ENCODE results near the gene TMEM183A.

Gene TMEM183A

DNA sequence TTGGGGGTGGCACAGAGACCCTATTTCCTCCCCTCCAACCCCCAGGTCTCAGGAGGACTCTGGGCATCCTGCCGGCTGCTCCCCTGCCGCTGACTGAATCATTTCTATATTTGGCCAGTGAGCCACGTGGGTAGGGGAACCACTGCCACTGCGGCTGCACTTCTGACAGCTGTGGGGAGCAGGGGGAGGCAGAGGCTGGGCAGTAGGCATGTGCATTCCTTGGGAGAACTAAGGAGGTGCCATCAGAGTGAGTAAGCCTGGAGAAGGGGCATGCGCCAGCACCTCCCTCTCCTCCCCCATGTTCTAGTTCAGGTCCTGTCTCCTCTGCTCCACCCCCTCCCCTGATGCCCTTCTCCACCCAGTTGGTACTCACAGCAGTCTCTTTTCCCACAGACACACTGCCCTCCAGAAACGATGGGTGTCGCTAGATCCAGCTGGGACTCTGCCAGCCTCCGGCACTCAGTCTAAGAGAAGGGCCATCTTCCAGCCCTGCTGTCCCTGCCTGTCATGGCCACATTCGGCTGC is 31.1 kb downstream of the TMEM183A start:
- Histone ChIP-seq H3K9ac (ENCODE audit: insufficient read length) (no peak overlapping the region), H3K36me3 (ENCODE audit: insufficient read depth, low read length) (no peaks in the 10 kb centered on the region), H3K4me3 (no peak overlapping the region), H3K27ac (no peak overlapping the region), H3K9me3 (ENCODE audit: low read depth, low read length) (no peaks in the 10 kb centered on the region)
- DNase-seq (ENCODE audit: low read depth, low spot score) = no peak
- no peak for TF ChIP-seq FOXP2 (optimal IDR thresholded peaks at IDR 0.05; ENCODE audit: control extremely low read depth, extremely low read length, insufficient read depth)
- TF ChIP-seq POLR2AphosphoS5 (IDR thresholded peaks at IDR 0.05; ENCODE audit: borderline replicate concordance, low read depth, low read length) = no peak
- no peak for TF ChIP-seq EZH2 (IDR thresholded peaks at IDR 0.05)

DNA sequence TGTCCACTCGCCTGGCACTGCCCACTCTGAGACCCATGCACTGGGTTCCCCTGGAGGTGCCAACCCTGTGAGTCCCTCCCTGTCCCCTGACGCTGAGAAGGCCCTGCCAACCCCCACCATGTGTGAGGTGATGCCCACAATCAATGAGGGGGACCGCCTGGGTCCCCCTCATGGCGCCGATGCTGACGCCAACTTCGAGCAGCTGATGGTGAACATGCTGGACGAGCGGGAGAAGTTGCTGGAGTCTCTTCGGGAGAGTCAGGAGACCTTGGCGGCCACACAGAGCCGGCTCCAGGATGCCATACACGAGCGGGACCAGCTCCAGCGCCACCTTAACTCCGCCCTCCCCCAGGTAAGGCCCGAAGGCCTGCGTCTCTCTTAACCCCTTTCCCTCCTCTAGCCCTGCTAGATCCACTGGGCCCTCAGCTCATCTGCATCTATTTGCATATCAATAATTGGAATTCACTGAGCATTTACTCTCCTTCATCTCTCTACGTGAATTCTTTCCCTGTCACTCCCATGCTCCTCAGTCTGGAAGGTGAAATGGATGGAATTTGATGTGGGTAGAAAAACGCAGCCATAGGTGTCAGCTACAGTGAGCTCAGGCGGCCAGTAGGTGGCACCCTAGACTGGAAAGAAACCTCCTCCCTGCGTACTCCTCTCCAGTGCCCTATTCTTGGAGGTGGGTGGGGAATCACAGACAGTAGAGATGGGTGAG is 31.9 kb downstream of the TMEM183A start:
- no peaks in the 10 kb centered on the region for H3K36me3 ChIP-seq (ENCODE audit: insufficient read depth, low read length)
- H3K4me3 ChIP-seq = no peak overlapping the region
- no peaks in the 10 kb centered on the region for H3K9me3 ChIP-seq (ENCODE audit: low read depth, low read length)
- TF ChIP-seq EZH2 (IDR thresholded peaks at IDR 0.05) (no peak), POLR2AphosphoS5 (IDR thresholded peaks at IDR 0.05; ENCODE audit: borderline replicate concordance, low read depth, low read length) (no peak), FOXP2 (optimal IDR thresholded peaks at IDR 0.05; ENCODE audit: control extremely low read depth, extremely low read length, insufficient read depth) (no peak)
- H3K27ac ChIP-seq = no peak overlapping the region
- no peak overlapping the region for H3K9ac ChIP-seq (ENCODE audit: insufficient read length)
- DNase-seq (ENCODE audit: low read depth, low spot score) = no peak

DNA sequence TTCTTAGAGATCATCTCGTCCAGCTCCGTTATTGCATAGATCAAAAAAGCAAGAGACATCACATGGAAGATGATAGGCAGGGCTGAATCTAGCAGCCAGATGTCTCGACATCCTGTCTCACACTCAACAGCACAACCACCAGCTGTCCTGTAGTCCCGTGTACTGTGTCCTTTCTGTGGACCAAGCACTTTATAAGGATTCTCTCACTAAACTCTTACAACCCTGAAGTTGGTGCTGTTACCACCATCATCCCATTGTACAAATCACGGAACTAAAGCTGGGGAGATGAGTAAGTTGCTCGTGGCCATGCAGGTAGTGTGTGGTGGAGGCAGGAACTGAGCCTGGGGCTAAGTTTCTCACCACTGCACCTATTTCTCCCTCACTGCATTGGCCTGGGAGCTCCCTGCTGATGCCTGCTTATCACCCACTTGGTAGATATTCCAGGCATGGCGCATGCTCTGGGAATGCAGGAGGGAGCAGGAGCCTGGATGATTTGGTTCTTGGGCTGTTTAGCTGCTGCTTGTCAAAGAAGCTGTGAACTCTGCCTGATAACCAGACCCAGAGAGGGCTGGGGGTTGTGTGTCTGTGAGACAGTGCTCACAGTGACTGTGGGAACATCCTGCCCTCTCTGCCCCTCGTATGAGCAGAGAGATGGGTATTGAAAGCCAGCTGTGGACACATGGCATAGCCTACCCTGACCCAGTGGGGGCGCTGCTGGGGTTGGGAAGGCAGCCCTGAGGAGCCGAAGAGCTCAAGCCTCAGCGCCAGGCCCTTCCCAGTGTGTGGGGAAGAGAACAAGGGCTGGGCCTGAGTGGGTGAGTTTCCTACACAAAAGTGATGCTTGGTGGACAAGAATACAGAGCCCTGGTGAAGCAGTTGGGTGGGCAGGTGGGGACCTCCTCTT is 32.7 kb downstream of the TMEM183A start:
- TF ChIP-seq FOXP2 (optimal IDR thresholded peaks at IDR 0.05; ENCODE audit: control extremely low read depth, extremely low read length, insufficient read depth) (no peak), POLR2AphosphoS5 (IDR thresholded peaks at IDR 0.05; ENCODE audit: borderline replicate concordance, low read depth, low read length) (no peak), EZH2 (IDR thresholded peaks at IDR 0.05) (no peak)
- no peaks in the 10 kb centered on the region for H3K9me3 ChIP-seq (ENCODE audit: low read depth, low read length)
- no peak for DNase-seq (ENCODE audit: low read depth, low spot score)
- H3K4me3 ChIP-seq = no peak overlapping the region
- no peak overlapping the region for H3K9ac ChIP-seq (ENCODE audit: insufficient read length)
- no peak overlapping the region for H3K27ac ChIP-seq
- no peaks in the 10 kb centered on the region for H3K36me3 ChIP-seq (ENCODE audit: insufficient read depth, low read length)

DNA sequence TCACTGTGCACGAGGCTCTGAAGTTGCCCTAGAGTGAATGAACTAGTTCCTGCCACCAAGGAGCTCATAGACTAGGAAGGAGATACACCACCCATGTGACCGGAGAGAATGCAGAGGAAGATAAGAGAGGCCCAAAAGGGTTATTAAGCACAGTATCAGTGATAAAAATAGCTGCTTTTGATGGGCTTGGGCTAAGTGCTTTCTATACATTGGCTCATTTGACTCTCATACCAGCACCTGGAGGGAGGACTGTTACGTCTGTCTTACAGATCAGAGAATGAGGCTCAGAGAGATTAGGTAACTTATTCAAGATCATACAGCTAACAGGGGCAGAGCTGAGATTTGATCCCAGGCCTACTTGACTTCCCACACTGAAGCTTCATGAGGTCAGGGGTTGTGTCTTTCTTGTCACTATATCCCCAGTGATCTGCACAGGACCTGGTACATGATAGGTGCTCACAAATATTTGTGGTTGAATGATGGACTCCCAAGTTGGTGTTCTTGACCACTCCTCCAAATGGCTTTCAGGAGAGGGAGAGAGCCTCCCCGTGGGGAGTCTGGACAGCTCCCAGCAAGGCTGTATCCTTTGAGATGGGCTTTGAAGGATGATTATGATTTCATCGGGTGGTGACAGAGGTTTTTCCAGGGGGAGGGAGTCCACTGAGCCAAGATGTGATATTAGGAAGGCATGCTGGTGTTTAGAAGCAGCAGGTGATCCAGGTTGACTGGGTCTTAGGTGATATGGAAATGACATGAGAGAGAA is 33.5 kb downstream of the TMEM183A start:
- no peak for TF ChIP-seq EZH2 (IDR thresholded peaks at IDR 0.05)
- no peak for TF ChIP-seq FOXP2 (optimal IDR thresholded peaks at IDR 0.05; ENCODE audit: control extremely low read depth, extremely low read length, insufficient read depth)
- TF ChIP-seq POLR2AphosphoS5 (IDR thresholded peaks at IDR 0.05; ENCODE audit: borderline replicate concordance, low read depth, low read length) = no peak
- Histone ChIP-seq H3K36me3 (ENCODE audit: insufficient read depth, low read length) (no peaks in the 10 kb centered on the region), H3K9me3 (ENCODE audit: low read depth, low read length) (no peaks in the 10 kb centered on the region), H3K27ac (no peak overlapping the region), H3K9ac (ENCODE audit: insufficient read length) (no peak overlapping the region), H3K4me3 (no peak overlapping the region)
- no peak for DNase-seq (ENCODE audit: low read depth, low spot score)

DNA sequence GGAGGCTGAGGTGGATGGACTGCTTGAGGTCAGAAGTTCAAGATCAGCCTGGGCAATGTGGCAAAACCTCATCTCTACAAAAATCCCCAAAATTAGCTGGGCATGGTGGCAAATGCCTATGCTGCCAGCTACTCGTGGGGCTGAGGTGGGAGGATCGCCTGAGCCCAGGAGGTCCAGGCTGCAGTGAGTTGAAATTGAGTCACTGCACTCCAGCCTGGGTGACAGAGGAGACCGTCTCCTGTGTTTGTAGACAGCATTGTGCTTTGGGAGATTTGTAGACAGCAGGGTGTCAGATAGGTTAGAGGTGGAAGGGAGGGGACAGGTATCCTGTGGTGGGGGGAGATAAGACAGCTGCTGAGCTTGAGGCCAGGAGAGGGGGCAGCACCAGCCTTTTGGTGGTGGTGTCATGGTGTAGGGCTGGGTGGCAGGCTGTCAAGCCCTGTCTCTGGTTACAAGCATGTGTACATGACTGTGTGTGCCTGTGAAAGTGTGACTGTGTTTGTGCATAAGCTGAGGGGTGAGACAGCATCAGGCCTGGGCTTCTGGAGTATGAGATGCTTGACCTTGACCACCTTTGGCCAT is 34.3 kb downstream of the TMEM183A start:
- Histone ChIP-seq H3K27ac (no peak overlapping the region), H3K9me3 (ENCODE audit: low read depth, low read length) (no peaks in the 10 kb centered on the region), H3K9ac (ENCODE audit: insufficient read length) (no peak overlapping the region), H3K4me3 (no peak overlapping the region), H3K36me3 (ENCODE audit: insufficient read depth, low read length) (no peaks in the 10 kb centered on the region)
- no peak for TF ChIP-seq FOXP2 (optimal IDR thresholded peaks at IDR 0.05; ENCODE audit: control extremely low read depth, extremely low read length, insufficient read depth)
- no peak for DNase-seq (ENCODE audit: low read depth, low spot score)

DNA sequence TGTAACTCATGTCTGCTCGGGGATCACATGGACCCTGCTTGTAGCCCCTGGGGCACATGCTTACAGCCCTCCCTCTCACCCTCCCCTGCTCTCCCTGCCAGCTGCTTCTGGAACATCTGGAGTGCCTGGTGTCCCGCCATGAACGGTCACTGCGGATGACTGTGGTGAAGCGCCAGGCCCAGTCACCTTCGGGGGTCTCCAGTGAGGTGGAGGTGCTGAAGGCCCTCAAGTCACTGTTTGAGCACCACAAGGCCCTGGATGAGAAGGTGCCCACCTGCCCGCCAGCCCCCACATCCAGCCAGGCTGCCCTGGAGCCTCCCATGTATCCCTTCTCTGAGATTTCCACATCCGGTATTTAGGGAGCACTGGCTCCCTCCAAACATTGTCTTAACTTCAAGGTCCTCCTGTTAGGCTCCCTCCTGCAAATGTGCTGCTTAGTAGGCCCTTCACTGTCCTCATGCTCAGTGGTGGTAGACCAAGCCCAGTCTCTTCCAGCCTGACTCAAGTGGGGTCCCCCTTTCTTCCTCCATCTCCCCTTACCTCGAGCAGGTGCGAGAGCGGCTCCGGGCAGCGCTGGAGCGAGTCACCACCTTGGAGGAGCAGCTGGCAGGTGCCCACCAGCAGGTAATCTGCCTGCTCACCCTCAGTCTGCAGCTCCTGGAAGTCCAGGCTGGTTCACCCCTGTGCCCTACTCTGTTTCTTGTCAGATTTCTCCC is 36.8 kb downstream of the TMEM183A start:
- Histone ChIP-seq H3K9me3 (ENCODE audit: low read depth, low read length) (no peaks in the 10 kb centered on the region), H3K4me3 (no peak overlapping the region), H3K27ac (no peak overlapping the region), H3K36me3 (ENCODE audit: insufficient read depth, low read length) (no peaks in the 10 kb centered on the region), H3K9ac (ENCODE audit: insufficient read length) (no peak overlapping the region)
- no peak for DNase-seq (ENCODE audit: low read depth, low spot score)
- TF ChIP-seq FOXP2 (optimal IDR thresholded peaks at IDR 0.05; ENCODE audit: control extremely low read depth, extremely low read length, insufficient read depth) (no peak), EZH2 (IDR thresholded peaks at IDR 0.05) (no peak), POLR2AphosphoS5 (IDR thresholded peaks at IDR 0.05; ENCODE audit: borderline replicate concordance, low read depth, low read length) (no peak)

DNA sequence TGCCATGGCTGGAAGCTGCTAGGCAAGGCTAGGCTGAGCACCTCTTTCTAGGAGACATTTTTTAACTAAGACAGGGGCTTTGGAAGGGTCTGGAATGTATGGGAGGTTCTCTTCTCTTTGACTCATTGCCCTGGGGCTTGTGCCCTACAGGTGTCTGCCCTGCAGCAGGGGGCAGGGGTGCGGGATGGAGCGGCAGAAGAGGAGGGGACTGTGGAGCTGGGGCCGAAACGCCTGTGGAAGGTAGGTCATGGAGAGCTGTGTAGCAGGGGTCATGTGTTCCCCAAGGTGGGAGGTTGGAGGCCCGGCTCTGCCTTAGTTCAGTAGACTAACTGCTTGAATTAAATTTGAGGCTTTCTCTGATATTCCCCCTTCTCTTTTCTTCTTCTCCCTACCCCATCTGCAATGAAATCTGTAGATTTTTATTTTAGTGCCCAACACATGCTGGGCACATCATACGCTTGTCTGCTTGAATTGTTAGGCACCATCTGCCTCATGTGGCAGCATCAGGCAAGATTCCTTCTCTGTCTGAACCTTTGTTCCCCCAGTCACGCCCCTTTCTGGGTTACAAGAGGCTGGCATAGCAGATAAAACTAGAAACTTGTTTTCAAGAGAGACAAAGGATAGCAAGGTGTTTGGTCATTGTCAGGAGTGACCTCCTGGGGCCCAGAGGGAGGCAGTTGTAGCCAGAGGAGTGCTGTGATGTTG is 37.5 kb downstream of the TMEM183A start:
- DNase-seq (ENCODE audit: low read depth, low spot score) = no peak
- H3K27ac ChIP-seq = no peak overlapping the region

More for the DNA sequence above, 37.5 kb downstream of the TMEM183A start:
- no peak for TF ChIP-seq EZH2 (IDR thresholded peaks at IDR 0.05)
- no peak for TF ChIP-seq FOXP2 (optimal IDR thresholded peaks at IDR 0.05; ENCODE audit: control extremely low read depth, extremely low read length, insufficient read depth)
- TF ChIP-seq POLR2AphosphoS5 (IDR thresholded peaks at IDR 0.05; ENCODE audit: borderline replicate concordance, low read depth, low read length) = no peak
- no peaks in the 10 kb centered on the region for H3K36me3 ChIP-seq (ENCODE audit: insufficient read depth, low read length)
- H3K9me3 ChIP-seq (ENCODE audit: low read depth, low read length) = no peaks in the 10 kb centered on the region
- H3K9ac ChIP-seq (ENCODE audit: insufficient read length) = no peak overlapping the region
- no peak overlapping the region for H3K4me3 ChIP-seq

Data from SK-N-MC (cell line).